SU-DHL-6 (cell line): ENCODE data around the gene STK26.

Experiments used
- CTCF ChIP-seq: fragments of 200-600 bp; sonication (generic); IDR thresholded peaks from one replicate; pipeline ENCODE4 v1.5.1; 2017; ENCODE audit warnings: antibody characterized with exemption, mild to moderate bottlenecking, low read length, moderate library complexity; ENCODE audit not compliant: insufficient read depth, poor library complexity, severe bottlenecking
- EZH2phosphoT487 ChIP-seq: fragments of 200-600 bp; sonication (generic), shearing (Covaris generic); conservative IDR thresholded peaks from 2 replicates; pipeline ENCODE4 v1.6.1; 2018; ENCODE audit warnings: mild to moderate bottlenecking, antibody characterized with exemption, low read length, moderate library complexity, mixed read lengths

GRCh38 chrX:132119821-132120515, 96.9 kb downstream of the STK26 start:
- no peak for TF ChIP-seq CTCF
- no peak for TF ChIP-seq EZH2phosphoT487
